Measurements from ENCODE around the gene KDR.

The KDR gene

GRCh38 chr4:55125087-55125721 is at the start of gene KDR:
Gene KDR (minus strand): TSS chr4:55125595. CDS start chr4:55125293, 302 bp downstream.
- DNase-seq: no peak

GRCh38 chr4:55173580-55173979 is 48.2 kb upstream of the KDR start:
- no peak for DNase-seq

GRCh38 chr4:55172694-55173287 is 47.4 kb upstream of the KDR start:
- no peak for DNase-seq

GRCh38 chr4:55170462-55170861 is 45.1 kb upstream of the KDR start:
- DNase-seq: no peak

GRCh38 chr4:55169352-55169961 is 44.1 kb upstream of the KDR start:
- DNase-seq: no peak

GRCh38 chr4:55162396-55162795 is 37.0 kb upstream of the KDR start:
- no peak for DNase-seq

GRCh38 chr4:55161739-55162138 is 36.3 kb upstream of the KDR start:
- no peak for DNase-seq

GRCh38 chr4:55159851-55160250 is 34.5 kb upstream of the KDR start:
- no peak for DNase-seq

GRCh38 chr4:55158957-55159356 is 33.6 kb upstream of the KDR start:
- no peak for DNase-seq

- no peak for DNase-seq
Observed at GRCh38 chr4:55157559-55158277, 32.3 kb upstream of the KDR start.

- no peak for DNase-seq
Observed at GRCh38 chr4:55154933-55155332, 29.5 kb upstream of the KDR start.

- DNase-seq: no peak
Observed at GRCh38 chr4:55154290-55154880, 29.0 kb upstream of the KDR start.

GRCh38 chr4:55143858-55144257 is 18.5 kb upstream of the KDR start:
- DNase-seq: no peak

GRCh38 chr4:55138367-55138766 is 13.0 kb upstream of the KDR start:
- DNase-seq: no peak

- no peak for DNase-seq
Observed at GRCh38 chr4:55136634-55137033, 11.2 kb upstream of the KDR start.

- DNase-seq: no peak
Observed at GRCh38 chr4:55133951-55134350, 8.6 kb upstream of the KDR start.

- no peak for DNase-seq
Observed at GRCh38 chr4:55132775-55133174, 7.4 kb upstream of the KDR start.

GRCh38 chr4:55127521-55127920 is 2.1 kb upstream of the KDR start:
- no peak for DNase-seq

GRCh38 chr4:55127053-55127452 is 1.7 kb upstream of the KDR start:
- no peak for DNase-seq

- no peak for DNase-seq
Observed at GRCh38 chr4:55125763-55126541, 557 bp upstream of the KDR start.

- no peak for DNase-seq
Observed at GRCh38 chr4:55124322-55125076, 896 bp downstream of the KDR start.

- DNase-seq: no peak
Observed at GRCh38 chr4:55123791-55124190, 1.6 kb downstream of the KDR start.

Data from NCI-H2107 (cell line).